ENCODE results near the gene CCR4. TPM values are rescaled to one million over a fixed set of nuclear protein-coding genes. Genes with fewer than 3 reads are reported as not detected.

The CCR4 gene
- total and polyA plus RNA-seq, 10 of the 15 experiments (the other 5 are each of a cell fraction or from before 2014, with no cell fraction given): 0.41 to 12.4 (median 5.3) TPM

DNA sequence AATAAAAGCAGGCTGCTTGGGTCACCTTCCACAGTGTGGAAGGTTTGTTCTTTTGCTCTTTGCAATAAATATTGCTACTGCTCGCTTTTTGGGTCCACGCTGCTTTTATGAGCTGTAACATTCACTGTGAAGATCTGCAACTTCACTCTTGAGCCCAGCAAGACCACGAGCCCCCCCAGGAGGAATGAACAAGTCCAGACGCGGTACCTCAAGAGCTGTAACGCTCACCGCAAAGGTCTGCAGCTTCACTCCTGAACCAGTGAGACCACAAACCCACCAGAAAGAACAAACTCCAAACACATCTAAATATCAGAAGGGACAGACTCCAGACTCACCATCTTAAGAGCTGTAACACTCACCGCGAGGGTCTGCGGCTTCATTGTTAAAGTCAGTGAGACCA, 47.5 kb upstream of the CCR4 start (continued):
- TF ChIP-seq, protein P1, sequence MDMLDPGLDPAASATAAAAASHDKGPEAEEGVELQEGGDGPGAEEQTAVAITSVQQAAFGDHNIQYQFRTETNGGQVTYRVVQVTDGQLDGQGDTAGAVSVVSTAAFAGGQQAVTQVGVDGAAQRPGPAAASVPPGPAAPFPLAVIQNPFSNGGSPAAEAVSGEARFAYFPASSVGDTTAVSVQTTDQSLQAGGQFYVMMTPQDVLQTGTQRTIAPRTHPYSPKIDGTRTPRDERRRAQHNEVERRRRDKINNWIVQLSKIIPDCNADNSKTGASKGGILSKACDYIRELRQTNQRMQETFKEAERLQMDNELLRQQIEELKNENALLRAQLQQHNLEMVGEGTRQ (IDR thresholded peaks at IDR 0.05; ENCODE audit: borderline replicate concordance, low read depth, low read length): no peak
- no peak for TF ChIP-seq LARP7 (IDR thresholded peaks at IDR 0.05)

DNA sequence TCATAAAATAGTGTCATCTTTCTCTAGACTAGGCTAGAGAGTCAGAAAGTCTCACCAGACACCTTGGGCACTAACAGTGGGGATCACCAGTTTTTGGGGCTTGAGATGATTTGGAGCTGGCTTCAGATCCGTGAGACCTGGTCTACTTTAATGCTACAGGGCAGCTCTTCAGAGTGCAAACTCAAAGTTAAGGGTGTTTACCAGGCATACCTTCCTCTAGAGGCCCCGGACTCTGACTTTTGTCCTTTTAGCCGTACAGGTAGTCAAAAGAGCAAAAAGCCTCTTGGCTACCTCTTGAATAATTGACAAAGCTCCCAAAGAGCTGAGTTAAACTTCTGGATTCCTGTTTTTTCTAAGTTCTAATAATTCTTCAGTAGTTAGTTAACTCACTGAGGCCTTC, 41.4 kb upstream of the CCR4 start:
- TF ChIP-seq POLR2AphosphoS2 (IDR thresholded peaks at IDR 0.05; ENCODE audit: low read depth, low read length) (no peak), FOS (IDR thresholded peaks at IDR 0.05; ENCODE audit: borderline replicate concordance, extremely low read depth, insufficient read length) (no peak), RUNX3 (IDR thresholded peaks at IDR 0.05; ENCODE audit: low read length) (no peak), ETV6 (conservative IDR thresholded peaks at IDR 0.05 in 1 of 2, IDR thresholded peaks at IDR 0.05 in 1 of 2; ENCODE audit: borderline replicate concordance in 1 of 2, low read depth in 1 of 2) (no peak)
- TF ChIP-seq, protein P2, sequence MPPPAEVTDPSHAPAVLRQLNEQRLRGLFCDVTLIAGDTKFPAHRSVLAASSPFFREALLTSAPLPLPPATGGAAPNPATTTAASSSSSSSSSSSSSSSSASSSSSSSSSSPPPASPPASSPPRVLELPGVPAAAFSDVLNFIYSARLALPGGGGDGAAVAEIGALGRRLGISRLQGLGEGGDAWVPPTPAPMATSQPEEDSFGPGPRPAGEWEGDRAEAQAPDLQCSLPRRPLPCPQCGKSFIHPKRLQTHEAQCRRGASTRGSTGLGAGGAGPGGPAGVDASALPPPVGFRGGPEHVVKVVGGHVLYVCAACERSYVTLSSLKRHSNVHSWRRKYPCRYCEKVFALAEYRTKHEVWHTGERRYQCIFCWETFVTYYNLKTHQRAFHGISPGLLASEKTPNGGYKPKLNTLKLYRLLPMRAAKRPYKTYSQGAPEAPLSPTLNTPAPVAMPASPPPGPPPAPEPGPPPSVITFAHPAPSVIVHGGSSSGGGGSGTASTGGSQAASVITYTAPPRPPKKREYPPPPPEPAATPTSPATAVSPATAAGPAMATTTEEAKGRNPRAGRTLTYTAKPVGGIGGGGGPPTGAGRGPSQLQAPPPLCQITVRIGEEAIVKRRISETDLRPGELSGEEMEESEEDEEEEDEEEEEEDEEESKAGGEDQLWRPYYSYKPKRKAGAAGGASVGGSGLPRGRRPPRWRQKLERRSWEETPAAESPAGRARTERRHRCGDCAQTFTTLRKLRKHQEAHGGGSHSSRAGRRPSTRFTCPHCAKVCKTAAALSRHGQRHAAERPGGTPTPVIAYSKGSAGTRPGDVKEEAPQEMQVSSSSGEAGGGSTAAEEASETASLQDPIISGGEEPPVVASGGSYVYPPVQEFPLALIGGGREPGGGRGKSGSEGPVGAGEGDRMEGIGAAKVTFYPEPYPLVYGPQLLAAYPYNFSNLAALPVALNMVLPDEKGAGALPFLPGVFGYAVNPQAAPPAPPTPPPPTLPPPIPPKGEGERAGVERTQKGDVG (CRISPR knock-in tag; IDR thresholded peaks at IDR 0.05): no peak
- ATAC-seq: no peak
- H4K20me1 ChIP-seq (ENCODE audit: control insufficient read depth, insufficient read depth): no peaks in the 10 kb centered on the region
- in situ Hi-C loops (cut with MboI): no loop called here
- no peak for FAIRE-seq
- SMC1A ChIA-PET (ENCODE audit: uncharacterized antibody, unreplicated experiment): interaction anchor here (1.0 kb wide), 2 partner anchors 33 to 58 kb away, joined by 3 read pairs; no protein-coding TSS in a partner anchor
- intact Hi-C loops (cut with micrococcal nuclease; ENCODE audit: unreplicated experiment): loop anchor here (10.0 kb wide), 2 partner anchors 95 to 175 kb away; partner anchors contain the start of gene TRIM71
- 38% methylated on average over 3 of the region's 3 CpGs for WGBS (ENCODE audit: insufficient coverage, insufficient replicate concordance, low lambda C conversion rate, missing lambda C conversion rate)
- BruUV-seq (replicated peaks): no TSS peak
- H3K79me2 ChIP-seq (ENCODE audit: control insufficient read depth, insufficient read depth, low read length): no peaks in the 10 kb centered on the region
- RAD21 ChIA-PET (ENCODE audit: unreplicated experiment): no interaction called here
- no peak overlapping the region for H3K27ac ChIP-seq (ENCODE audit: control insufficient read depth, insufficient read depth)
- no peaks in the 10 kb centered on the region for H3K27me3 ChIP-seq (replicated peaks in 1 of 2; ENCODE audit: control insufficient read depth in 2 of 2, insufficient read depth in 2 of 2, low read length in 1 of 2)
- H3K4me3 ChIP-seq: no peak overlapping the region
- H3K36me3 ChIP-seq (ENCODE audit: control insufficient read depth in 2 of 2, insufficient read depth in 2 of 2, low read length in 1 of 2): no peaks in the 10 kb centered on the region
- H3K4me1 ChIP-seq (ENCODE audit: control insufficient read depth, insufficient read depth, low read length): no peaks in the 10 kb centered on the region
- no peak overlapping the region for H2AFZ ChIP-seq (ENCODE audit: control insufficient read depth, low read depth, low read length)
- H3K9me3 ChIP-seq (replicated peaks; ENCODE audit: control insufficient read depth, insufficient read depth, low read length): no peaks in the 10 kb centered on the region
- POLR2A ChIA-PET: no interaction called here
- CTCF ChIA-PET: interaction anchor here (1.1 kb wide), 1 partner anchor 36 kb away, joined by 3 read pairs; no protein-coding TSS in a partner anchor
- no peak overlapping the region for H3K9ac ChIP-seq (ENCODE audit: control insufficient read depth, insufficient read depth, low read length)
- no peak overlapping the region for H3K4me2 ChIP-seq (ENCODE audit: control insufficient read depth, insufficient read depth)
- DNase-seq (ENCODE audit: low read depth, low spot score): no peak

Data from GM12878 (cell line).